Sigmoid colon (tissue), 7 donors: ENCODE results near the gene TLR4. TPM values are rescaled to one million over a fixed set of nuclear protein-coding genes. Genes with fewer than 3 reads are reported as not detected.

Source experiments
- DNase-seq: peaks from one replicate; pipeline ENCODE4 v3.0.0-alpha.2; 2019
- H3K27ac ChIP-seq, 4 donors: fragments of 200-600 bp; sonication (generic); one replicate each; pipeline ENCODE4 v1.5.1; 2016 to 2019; ENCODE audit warnings: mild to moderate bottlenecking in 1 of 4
- H3K27me3 ChIP-seq, 3 donors: fragments of 200-600 bp; sonication (generic); one replicate each; pipeline ENCODE4 v1.5.1; 2019; ENCODE audit warnings: mild to moderate bottlenecking in 1 of 3
- H3K36me3 ChIP-seq, 4 donors: fragments of 200-600 bp; sonication (generic); one replicate each; pipeline ENCODE4 v1.5.1; 2016 to 2019
- H3K4me1 ChIP-seq, 4 donors: fragments of 200-600 bp; sonication (generic); one replicate each; pipeline ENCODE4 v1.5.1; 2017 to 2019
- H3K4me3 ChIP-seq, 4 donors: fragments of 200-600 bp; sonication (generic); one replicate each; pipeline ENCODE4 v1.5.1; 2017 to 2019; ENCODE audit warnings: mild to moderate bottlenecking in 2 of 4, moderate library complexity in 1 of 4
- H3K9me3 ChIP-seq, 4 donors: fragments of 200-600 bp in 3 of 4; sonication (generic) in 3 of 4; one replicate each; pipeline versions ENCODE4 v1.5.1 to v1.6.1; 2013 to 2019
- CTCF ChIP-seq, 4 experiments: fragments of 450-650 bp in 3 of 4; fragments of 200-600 bp in 1 of 4; IDR thresholded peaks; one replicate each; pipeline ENCODE4 v1.5.1; 2016 to 2019; ENCODE audit warnings: antibody characterized with exemption in 4 of 4, mild to moderate bottlenecking in 3 of 4, moderate library complexity in 2 of 4
- EP300 ChIP-seq, 4 donors: sonication (generic); formaldehyde crosslinking; IDR thresholded peaks; one replicate each; pipeline ENCODE4 v1.6.1; 2017; ENCODE audit warnings: antibody characterized with exemption in 4 of 4
- POLR2A ChIP-seq, 2 donors: fragments of 450-650 bp; IDR thresholded peaks; one replicate each; pipeline ENCODE4 v1.6.1; 2016; ENCODE audit warnings: antibody characterized with exemption in 2 of 2, mild to moderate bottlenecking in 2 of 2, moderate library complexity in 2 of 2
- POLR2AphosphoS5 ChIP-seq, 4 donors: sonication (generic); formaldehyde crosslinking; IDR thresholded peaks; one replicate each; pipeline ENCODE4 v1.6.1; 2017; ENCODE audit warnings: antibody characterized with exemption in 4 of 4
- WGBS, 2 donors: extraction: QIAGEN DNeasy Blood & Tissue Kit; methylation state at CpG; one replicate each; pipeline ENCODE4 v1.1.7; 2013; 5-methylcytosine and 5-hydroxymethylcytosine counted together
- intact Hi-C: fragments of 100-400 bp; cut with DNase I; formaldehyde crosslinking; loops from one replicate; pipeline ENCODE4 v1.15.1; 2023
- polyA plus RNA-seq, 3 donors: library from polyadenylated mRNA; stranded (reverse); fragments of 200-250 nt; gene quantifications; one replicate each; pipeline ENCODE4 v1.2.3, GENCODE V29; 2013
- total RNA-seq, 4 donors: library from RNA; depleted of rRNA; stranded (reverse); fragments of >200 nt; gene quantifications; one replicate each; pipeline ENCODE4 v1.1.0, GENCODE V29; 2016
- donor health status: healthy with polysubstance abuse.
- donor health status: Bipolar disorder and iron deficiency.
- donor health status: healthy.

Gene TLR4
- total and polyA plus RNA-seq, 7 donors: 4.0 to 24.6 (median 10.5) TPM

GRCh38 chr9:117722108-117722761 is 18.0 kb downstream of the TLR4 start:
- Histone ChIP-seq H3K27me3 (no peaks in the 10 kb centered on the region), H3K9me3 (no peaks in the 10 kb centered on the region), H3K27ac (no peak overlapping the region), H3K4me3 (no peak overlapping the region), H3K36me3 (no peaks in the 10 kb centered on the region), H3K4me1 (peaks cover 0 to 16% (median 9%) of the 10 kb centered on the region in 4 donors)
- intact Hi-C loops: no loop called here
- 75 to 93% methylated on average over 6 of the region's 6 CpGs for WGBS, 2 donors
- TF ChIP-seq EP300 (IDR thresholded peaks at IDR 0.05) (no peak), POLR2AphosphoS5 (IDR thresholded peaks at IDR 0.05) (no peak)
- no peak for DNase-seq

- Histone ChIP-seq H3K36me3 (no peaks in the 10 kb centered on the region), H3K27ac (peak overlapping the region in 3 of 4 donors; percentile 15 to 56 (median 16)), H3K9me3 (no peaks in the 10 kb centered on the region), H3K4me1 (peaks cover 0 to 16% (median 9%) of the 10 kb centered on the region in 4 donors), H3K27me3 (no peaks in the 10 kb centered on the region), H3K4me3 (no peak overlapping the region)
- intact Hi-C loops: no loop called here
- TF ChIP-seq POLR2AphosphoS5 (IDR thresholded peaks at IDR 0.05): no peak
- TF ChIP-seq POLR2A (IDR thresholded peaks at IDR 0.05): no peak
- TF ChIP-seq EP300 (IDR thresholded peaks at IDR 0.05): no peak
- TF ChIP-seq CTCF (IDR thresholded peaks at IDR 0.05): no peak
- DNase-seq: no peak
- 33 to 34% methylated on average over 3 of the region's 3 CpGs for WGBS, 2 donors
Observed at GRCh38 chr9:117723986-117724625, 19.9 kb downstream of the TLR4 start.

GRCh38 chr9:117725426-117725887 is 21.3 kb downstream of the TLR4 start:
- intact Hi-C loops: no loop called here
- peaks cover 0 to 7% (median 4%) of the 10 kb centered on the region in 4 donors for H3K4me1 ChIP-seq
- H3K27ac ChIP-seq: peak overlapping the region in 3 of 4 donors; percentile 16 to 56 (median 46)
- DNase-seq: no peak
- H3K27me3 ChIP-seq: no peaks in the 10 kb centered on the region
- WGBS, 2 donors: 47 to 58% methylated on average over 2 of the region's 2 CpGs
- TF ChIP-seq POLR2A (IDR thresholded peaks at IDR 0.05): no peak
- peak in 3 of 4 donors; percentile 15 to 47 (median 46) for TF ChIP-seq POLR2AphosphoS5 (IDR thresholded peaks at IDR 0.05)
- peak in 1 of 4 donors; percentile 60 for TF ChIP-seq EP300 (IDR thresholded peaks at IDR 0.05)
- no peaks in the 10 kb centered on the region for H3K36me3 ChIP-seq
- no peaks in the 10 kb centered on the region for H3K9me3 ChIP-seq
- H3K4me3 ChIP-seq: no peak overlapping the region

- Histone ChIP-seq H3K27ac (no peak overlapping the region), H3K4me1 (peaks cover 0 to 3% (median 0%) of the 10 kb centered on the region in 4 donors), H3K9me3 (no peaks in the 10 kb centered on the region), H3K36me3 (no peaks in the 10 kb centered on the region), H3K27me3 (no peaks in the 10 kb centered on the region), H3K4me3 (no peak overlapping the region)
- intact Hi-C loops: no loop called here
- WGBS, 2 donors: 83 to 92% methylated on average over 2 of the region's 2 CpGs
- no peak for DNase-seq
- TF ChIP-seq EP300 (IDR thresholded peaks at IDR 0.05): no peak
- no peak for TF ChIP-seq POLR2A (IDR thresholded peaks at IDR 0.05)
- TF ChIP-seq CTCF (IDR thresholded peaks at IDR 0.05): no peak
- TF ChIP-seq POLR2AphosphoS5 (IDR thresholded peaks at IDR 0.05): no peak
Observed at GRCh38 chr9:117729375-117729774, 25.2 kb downstream of the TLR4 start.

- Histone ChIP-seq H3K27me3 (no peaks in the 10 kb centered on the region), H3K4me3 (no peak overlapping the region), H3K36me3 (no peaks in the 10 kb centered on the region), H3K4me1 (no peaks in the 10 kb centered on the region), H3K27ac (no peak overlapping the region), H3K9me3 (no peaks in the 10 kb centered on the region)
- TF ChIP-seq POLR2AphosphoS5 (IDR thresholded peaks at IDR 0.05): no peak
- TF ChIP-seq CTCF (IDR thresholded peaks at IDR 0.05): no peak
- no peak for TF ChIP-seq POLR2A (IDR thresholded peaks at IDR 0.05)
- TF ChIP-seq EP300 (IDR thresholded peaks at IDR 0.05): no peak
- intact Hi-C loops: loop anchor here (5.0 kb wide), 1 partner anchor 55 kb away; no protein-coding TSS in a partner anchor
- WGBS, 2 donors: 57 to 79% methylated on average over 6 of the region's 6 CpGs
- DNase-seq: no peak
Observed at GRCh38 chr9:117732494-117732893, 28.3 kb downstream of the TLR4 start.
